CD14-positive monocyte (primary cell): Measurements from ENCODE around the gene CA4. TPM values are rescaled to one million over a fixed set of nuclear protein-coding genes. Genes with fewer than 3 reads are reported as not detected.
"Not testable (repeated sequence)": the region's sequence is repeated elsewhere in the genome, so short reads cannot be mapped to it uniquely, and the experiment has no call there.

Experiments used
- DNase-seq, 3 donors: peaks; one replicate each; pipeline ENCODE4 v3.0.0-alpha.2; 2011 to 2022
- H2AFZ ChIP-seq: 2 replicates; pipeline ENCODE4 v1.6.0; 2012; ENCODE audit warnings: mild to moderate bottlenecking, low read depth, low read length, inconsistent platforms; ENCODE audit not compliant: insufficient read depth, poor library complexity, severe bottlenecking
- H3K27ac ChIP-seq, 2 donors: 1 replicate in 1 of 2; 2 replicates in 1 of 2; pipeline ENCODE4 v1.5.1; 2012 to 2013; ENCODE audit warnings: low read length in 2 of 2, control low read depth in 1 of 2, inconsistent platforms in 1 of 2, low read depth in 1 of 2, mild to moderate bottlenecking in 1 of 2
- H3K27me3 ChIP-seq, 2 donors: one replicate each; pipeline versions ENCODE4 v1.6.0 to v1.6.1; 2011 to 2013; ENCODE audit warnings: low read length in 2 of 2; ENCODE audit not compliant: control insufficient read depth in 2 of 2, insufficient read depth in 2 of 2
- H3K36me3 ChIP-seq, 2 donors: replicated peaks in 1 of 2; 1 replicate in 1 of 2; 2 replicates in 1 of 2; pipeline versions ENCODE4 v1.5.1 to v1.6.1; 2012 to 2013; ENCODE audit warnings: low read length in 2 of 2, control low read depth in 1 of 2, inconsistent platforms in 1 of 2, mild to moderate bottlenecking in 1 of 2; ENCODE audit not compliant: insufficient read depth in 2 of 2, control insufficient read depth in 1 of 2
- H3K4me1 ChIP-seq, 2 donors: 1 replicate in 1 of 2; 2 replicates in 1 of 2; pipeline versions ENCODE4 v1.5.1 to v1.6.1; 2012 to 2013; ENCODE audit warnings: low read length in 2 of 2, control low read depth in 1 of 2, inconsistent platforms in 1 of 2, mild to moderate bottlenecking in 1 of 2, moderate library complexity in 1 of 2; ENCODE audit not compliant: insufficient read depth in 2 of 2, control insufficient read depth in 1 of 2
- H3K4me2 ChIP-seq: replicated peaks from 2 replicates; pipeline ENCODE3; 2012; ENCODE audit warnings: low read length, moderate library complexity, mild to moderate bottlenecking; ENCODE audit not compliant: poor library complexity, severe bottlenecking; ENCODE audit errors: extremely low read depth
- H3K4me3 ChIP-seq, 3 experiments: fragments of 200-600 bp in 1 of 3; sonication (generic) in 1 of 3; replicated peaks in 1 of 3; 1 replicate in 2 of 3; 2 replicates in 1 of 3; pipeline ENCODE4 v1.5.1; 2011 to 2013; ENCODE audit warnings: low read length in 3 of 3, mild to moderate bottlenecking in 3 of 3, control low read depth in 2 of 3, low read depth in 2 of 3, inconsistent platforms in 1 of 3, moderate library complexity in 1 of 3
- H3K79me2 ChIP-seq: 2 replicates; pipeline ENCODE4 v1.6.0; 2012; ENCODE audit warnings: mild to moderate bottlenecking, control low read depth, inconsistent platforms, low read length, moderate library complexity; ENCODE audit not compliant: insufficient read depth
- H3K9ac ChIP-seq: 2 replicates; pipeline ENCODE4 v1.6.0; 2017; ENCODE audit warnings: low read length, mild to moderate bottlenecking; ENCODE audit not compliant: insufficient read depth, poor library complexity, severe bottlenecking
- H3K9me3 ChIP-seq, 2 donors: replicated peaks in 1 of 2; 1 replicate in 1 of 2; 2 replicates in 1 of 2; pipeline versions ENCODE4 v1.5.1 to v1.6.1; 2012 to 2013; ENCODE audit warnings: low read length in 2 of 2, control low read depth in 1 of 2; ENCODE audit not compliant: control insufficient read depth in 1 of 2, insufficient read depth in 1 of 2
- H4K20me1 ChIP-seq: 2 replicates; pipeline ENCODE4 v1.6.0; 2012; ENCODE audit warnings: mild to moderate bottlenecking, low read length, control low read depth, moderate library complexity; ENCODE audit not compliant: insufficient read depth
- H3K27ac Mint-ChIP-seq, 7 donors: one replicate each; pipeline ENCODE4 v1.8.0; 2020; ENCODE audit warnings: mild to moderate bottlenecking in 7 of 7, mixed read lengths in 7 of 7, moderate library complexity in 6 of 7, inconsistent platforms in 2 of 7
- H3K27me3 Mint-ChIP-seq, 3 donors: one replicate each; pipeline ENCODE4 v1.8.0; 2021 to 2022; ENCODE audit warnings: low read depth in 3 of 3, mild to moderate bottlenecking in 3 of 3, mixed read lengths in 3 of 3, moderate library complexity in 3 of 3, inconsistent platforms in 1 of 3
- H3K36me3 Mint-ChIP-seq, 2 donors: one replicate each; pipeline ENCODE4 v1.8.0; 2020; ENCODE audit warnings: mixed read lengths in 2 of 2, inconsistent platforms in 1 of 2, mild to moderate bottlenecking in 1 of 2
- H3K4me1 Mint-ChIP-seq: one replicate; pipeline ENCODE4 v1.8.0; 2020; ENCODE audit warnings: mild to moderate bottlenecking, mixed read lengths
- H3K4me3 Mint-ChIP-seq, 2 donors: one replicate each; pipeline ENCODE4 v1.8.0; 2020; ENCODE audit warnings: mild to moderate bottlenecking in 2 of 2, mixed read lengths in 2 of 2, moderate library complexity in 1 of 2
- H3K9me3 Mint-ChIP-seq, 7 donors: one replicate each; pipeline ENCODE4 v1.8.0; 2020 to 2022; ENCODE audit warnings: mixed read lengths in 7 of 7, mild to moderate bottlenecking in 6 of 7, moderate library complexity in 6 of 7, inconsistent platforms in 2 of 7
- WGBS: methylation state at CpG from one replicate; pipeline ENCODE4 v1.1.5; 2013; ENCODE audit warnings: missing lambda C conversion rate; ENCODE audit not compliant: insufficient coverage; 5-methylcytosine and 5-hydroxymethylcytosine counted together
- intact Hi-C, 2 donors: fragments of 100-400 bp; cut with micrococcal nuclease; formaldehyde crosslinking; loops; one replicate each; pipeline versions ENCODE4 v1.15.0 to v1.15.1; 2023
- polyA plus RNA-seq, 3 donors: library from polyadenylated mRNA; depleted of rRNA in 1 of 3; unstranded in 2 of 3; stranded (reverse) in 1 of 3; fragments of 300-500 nt in 2 of 3; fragments of >200 nt in 1 of 3; fragmentation: Illumina TruSeq in 2 of 3; gene quantifications; 1 replicate in 2 of 3; 2 replicates in 1 of 3; pipeline ENCODE4 v1.2.3, GENCODE V29; 2012 to 2021

The CA4 gene
- polyA plus RNA-seq, 3 donors: not detected

GRCh38 chr17:60119162-60119561 is 30.6 kb upstream of the CA4 start:
- H3K4me2 ChIP-seq: not testable (repeated sequence)

DNA sequence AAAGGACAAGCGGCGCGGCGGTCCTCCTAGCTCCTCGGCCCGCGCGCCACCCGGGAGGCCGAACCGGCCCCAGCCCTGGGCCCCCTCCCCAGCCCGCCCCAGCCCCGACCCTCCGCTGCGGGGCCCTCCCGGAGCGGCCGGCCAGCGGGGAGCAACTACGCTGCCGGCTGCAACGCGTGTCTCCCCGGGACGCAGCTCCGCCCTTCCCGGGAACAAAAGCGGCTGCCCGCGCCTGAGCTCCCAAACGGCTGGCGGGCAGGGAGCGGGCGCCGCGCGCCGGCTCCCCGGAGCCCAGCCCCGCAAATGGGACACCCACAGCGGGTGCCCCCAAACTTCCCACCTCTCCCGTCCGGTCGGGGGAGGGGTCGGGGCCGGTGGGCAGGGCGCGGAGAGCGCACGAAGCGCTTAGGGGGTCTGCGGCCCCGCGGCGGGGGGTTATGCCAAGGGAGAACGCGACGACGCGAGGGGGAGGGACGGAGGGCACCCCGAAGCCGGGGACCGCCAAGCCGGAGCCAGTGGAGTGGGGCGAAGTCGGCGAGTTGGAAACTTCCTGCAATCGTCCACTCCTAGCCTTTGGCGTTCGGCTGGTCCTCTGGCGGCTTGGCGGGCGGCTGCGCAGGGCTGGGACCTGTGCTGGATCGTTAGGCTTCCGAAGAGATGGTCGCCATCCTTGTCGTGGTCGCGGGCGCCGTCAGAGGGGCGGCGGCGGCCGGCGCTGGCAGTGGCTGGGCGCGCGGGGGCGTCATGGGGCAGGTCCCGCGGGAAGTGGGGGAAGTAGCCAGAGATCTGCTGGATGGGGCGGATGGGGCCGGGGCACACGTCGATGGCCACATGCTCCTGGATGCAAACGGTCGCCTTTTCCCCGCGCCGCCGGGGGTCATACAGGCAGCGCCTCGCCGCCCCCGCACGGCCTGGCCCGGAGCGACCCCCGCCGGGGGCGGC is 29.7 kb upstream of the CA4 start:
- WGBS: no CpG with 5 or more reads among the region's 114 CpGs
- H3K79me2 ChIP-seq, H3K9me3 ChIP-seq, H3K4me3 ChIP-seq, H3K9ac ChIP-seq, H3K4me1 ChIP-seq, DNase-seq, intact Hi-C loops, H4K20me1 ChIP-seq, H3K9me3 Mint-ChIP-seq, H3K4me1 Mint-ChIP-seq, H3K27ac Mint-ChIP-seq, H3K4me2 ChIP-seq, H3K36me3 Mint-ChIP-seq, H3K27me3 ChIP-seq, H3K4me3 Mint-ChIP-seq, H3K27me3 Mint-ChIP-seq, H2AFZ ChIP-seq, H3K27ac ChIP-seq, H3K36me3 ChIP-seq: not testable (repeated sequence)

More at GRCh38 chr17:60119162-60119561, 30.6 kb upstream of the CA4 start:
- H3K27me3 ChIP-seq, H2AFZ ChIP-seq, H3K9me3 Mint-ChIP-seq, H3K36me3 Mint-ChIP-seq, H4K20me1 ChIP-seq, H3K27me3 Mint-ChIP-seq, intact Hi-C loops, H3K9me3 ChIP-seq, H3K36me3 ChIP-seq, H3K79me2 ChIP-seq, H3K9ac ChIP-seq, H3K4me3 Mint-ChIP-seq, H3K27ac Mint-ChIP-seq, H3K4me1 ChIP-seq, H3K27ac ChIP-seq, H3K4me1 Mint-ChIP-seq, DNase-seq, H3K4me3 ChIP-seq: not testable (repeated sequence)
- no CpG with 5 or more reads among the region's 15 CpGs for WGBS
